ENCODE measurements around the gene THSD7A. TPM values are rescaled to one million over a fixed set of nuclear protein-coding genes. Genes with fewer than 3 reads are reported as not detected.

The THSD7A gene
- total and polyA plus RNA-seq, 2 experiments from 2014 or later: 4.0 to 8.3 TPM

DNA sequence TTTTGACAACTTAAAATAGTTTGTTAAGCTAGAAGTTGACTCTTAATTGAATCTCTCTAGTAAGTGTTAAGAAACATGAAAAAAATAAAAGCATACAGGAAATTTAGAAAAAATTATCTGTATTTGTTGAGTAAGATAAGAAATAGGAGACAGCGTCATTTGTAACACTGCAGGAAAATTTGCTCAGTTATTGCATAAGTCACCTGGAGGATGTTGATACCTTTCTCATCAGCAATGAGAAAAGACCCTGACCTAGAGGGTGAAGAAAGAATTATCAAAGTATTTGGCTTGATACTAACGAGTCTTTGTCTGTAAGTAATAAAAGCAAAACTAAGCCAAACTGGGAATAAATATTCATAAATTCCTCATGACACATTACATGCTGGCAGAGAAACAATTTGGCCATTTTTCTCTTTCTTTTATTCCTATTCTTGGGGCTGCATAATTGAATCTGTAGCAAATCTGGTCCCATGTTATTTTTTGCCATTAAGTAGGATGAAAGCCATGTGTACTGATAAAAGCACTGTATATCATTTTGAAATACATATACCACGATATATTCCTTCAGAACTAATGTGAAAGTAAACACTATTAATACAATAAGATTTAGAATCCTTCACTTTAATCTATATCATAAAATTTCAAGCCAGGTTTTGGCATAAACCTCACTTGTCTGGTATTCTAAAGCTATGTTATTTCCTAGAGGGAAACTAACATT is 362.8 kb downstream of the THSD7A start:
- no peaks in the 10 kb centered on the region for H3K36me3 ChIP-seq (replicated peaks; ENCODE audit: insufficient read depth, low read depth)
- no peaks in the 10 kb centered on the region for H4K20me1 ChIP-seq (ENCODE audit: insufficient read depth, poor library complexity, severe bottlenecking)
- no peaks in the 10 kb centered on the region for H3K27me3 ChIP-seq
- WGBS (ENCODE audit: low lambda C conversion rate, missing lambda C conversion rate): 62% methylated on average over 3 of the region's 3 CpGs
- TF ChIP-seq EZH2 (IDR thresholded peaks at IDR 0.05; ENCODE audit: borderline replicate concordance): no peak
- no peaks in the 10 kb centered on the region for H3K9me3 ChIP-seq (ENCODE audit: low read depth)
- H3K4me2 ChIP-seq: no peak overlapping the region
- no peaks in the 10 kb centered on the region for H3K79me2 ChIP-seq
- H3K27ac ChIP-seq: no peak overlapping the region
- no peak overlapping the region for H2AFZ ChIP-seq
- H3K4me1 ChIP-seq (ENCODE audit: insufficient read depth): no peaks in the 10 kb centered on the region
- DNase-seq (ENCODE audit: low spot score): no peak
- H3K9me2 ChIP-seq (replicated peaks; ENCODE audit: insufficient read depth): no peaks in the 10 kb centered on the region
- no peak overlapping the region for H3K4me3 ChIP-seq

DNA sequence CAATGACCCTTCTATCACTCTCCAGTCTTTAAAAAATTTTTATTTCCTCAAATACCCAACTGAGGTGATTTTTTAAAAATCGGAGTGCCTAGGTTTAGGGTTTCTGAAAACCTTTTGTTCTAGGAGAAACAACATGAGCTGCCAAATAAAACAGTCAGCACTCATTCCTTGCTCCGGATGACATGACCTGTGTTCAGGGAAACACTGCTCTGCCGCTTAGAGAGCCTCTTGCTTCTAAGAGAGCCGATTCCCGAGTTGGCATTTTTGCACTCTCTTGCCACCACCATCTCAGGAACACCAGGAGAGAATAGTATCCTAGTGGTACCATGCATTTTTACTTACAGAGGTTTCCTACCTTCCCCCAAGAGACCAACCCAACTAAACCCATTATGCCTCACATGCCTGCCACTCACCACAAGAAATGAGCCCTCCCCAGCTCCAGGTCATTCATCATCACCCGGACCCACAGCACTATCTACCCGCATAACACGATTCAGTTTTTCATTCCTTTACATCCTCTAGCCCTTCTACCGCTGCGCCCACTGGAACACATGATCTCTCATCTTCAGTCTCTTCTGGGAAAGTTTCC is 365.4 kb downstream of the THSD7A start:
- H2AFZ ChIP-seq: no peak overlapping the region
- no peak overlapping the region for H3K4me2 ChIP-seq
- H3K9me2 ChIP-seq (replicated peaks; ENCODE audit: insufficient read depth): no peaks in the 10 kb centered on the region
- no peaks in the 10 kb centered on the region for H3K9me3 ChIP-seq (ENCODE audit: low read depth)
- H3K4me1 ChIP-seq (ENCODE audit: insufficient read depth): no peaks in the 10 kb centered on the region
- no peak overlapping the region for H3K4me3 ChIP-seq
- no peaks in the 10 kb centered on the region for H3K36me3 ChIP-seq (replicated peaks; ENCODE audit: insufficient read depth, low read depth)
- no peak for DNase-seq (ENCODE audit: low spot score)
- no peaks in the 10 kb centered on the region for H3K27me3 ChIP-seq
- no peak overlapping the region for H3K27ac ChIP-seq
- H4K20me1 ChIP-seq (ENCODE audit: insufficient read depth, poor library complexity, severe bottlenecking): no peaks in the 10 kb centered on the region
- no peak for TF ChIP-seq EZH2phosphoT487 (IDR thresholded peaks at IDR 0.05; ENCODE audit: low read depth, severe bottlenecking, unreplicated experiment)
- H3K79me2 ChIP-seq: no peaks in the 10 kb centered on the region
- 86% methylated on average over 10 of the region's 10 CpGs for WGBS (ENCODE audit: low lambda C conversion rate, missing lambda C conversion rate)

DNA sequence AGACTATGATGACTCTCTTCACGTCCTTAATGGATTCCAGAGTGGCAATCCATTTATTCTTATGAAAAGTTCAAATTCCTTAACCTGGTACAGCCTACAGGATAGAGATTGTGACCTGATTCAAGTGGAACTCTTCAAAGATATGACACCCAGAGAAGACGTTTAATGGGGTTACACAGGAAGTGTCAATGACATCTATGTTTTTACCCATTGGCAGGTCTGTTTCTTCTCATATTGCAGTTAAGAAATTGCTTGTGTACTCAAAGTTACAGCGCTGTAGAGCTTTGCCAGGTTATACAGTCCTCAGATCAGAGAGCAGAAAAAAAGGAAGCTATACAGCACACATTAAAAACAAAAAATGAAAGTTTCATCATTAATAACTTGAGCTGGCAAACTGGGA is 367.4 kb downstream of the THSD7A start:
- no peak overlapping the region for H3K27ac ChIP-seq
- no peaks in the 10 kb centered on the region for H4K20me1 ChIP-seq (ENCODE audit: insufficient read depth, poor library complexity, severe bottlenecking)
- no peaks in the 10 kb centered on the region for H3K79me2 ChIP-seq
- DNase-seq (ENCODE audit: low spot score): no peak
- no peak overlapping the region for H2AFZ ChIP-seq
- 48% methylated on average over 3 of the region's 3 CpGs for WGBS (ENCODE audit: low lambda C conversion rate, missing lambda C conversion rate)
- H3K27me3 ChIP-seq: no peaks in the 10 kb centered on the region
- H3K4me2 ChIP-seq: no peak overlapping the region
- H3K4me3 ChIP-seq: no peak overlapping the region
- TF ChIP-seq EZH2phosphoT487 (IDR thresholded peaks at IDR 0.05; ENCODE audit: low read depth, severe bottlenecking, unreplicated experiment) (no peak), EZH2 (IDR thresholded peaks at IDR 0.05; ENCODE audit: borderline replicate concordance) (no peak)
- TF ChIP-seq, protein P1, sequence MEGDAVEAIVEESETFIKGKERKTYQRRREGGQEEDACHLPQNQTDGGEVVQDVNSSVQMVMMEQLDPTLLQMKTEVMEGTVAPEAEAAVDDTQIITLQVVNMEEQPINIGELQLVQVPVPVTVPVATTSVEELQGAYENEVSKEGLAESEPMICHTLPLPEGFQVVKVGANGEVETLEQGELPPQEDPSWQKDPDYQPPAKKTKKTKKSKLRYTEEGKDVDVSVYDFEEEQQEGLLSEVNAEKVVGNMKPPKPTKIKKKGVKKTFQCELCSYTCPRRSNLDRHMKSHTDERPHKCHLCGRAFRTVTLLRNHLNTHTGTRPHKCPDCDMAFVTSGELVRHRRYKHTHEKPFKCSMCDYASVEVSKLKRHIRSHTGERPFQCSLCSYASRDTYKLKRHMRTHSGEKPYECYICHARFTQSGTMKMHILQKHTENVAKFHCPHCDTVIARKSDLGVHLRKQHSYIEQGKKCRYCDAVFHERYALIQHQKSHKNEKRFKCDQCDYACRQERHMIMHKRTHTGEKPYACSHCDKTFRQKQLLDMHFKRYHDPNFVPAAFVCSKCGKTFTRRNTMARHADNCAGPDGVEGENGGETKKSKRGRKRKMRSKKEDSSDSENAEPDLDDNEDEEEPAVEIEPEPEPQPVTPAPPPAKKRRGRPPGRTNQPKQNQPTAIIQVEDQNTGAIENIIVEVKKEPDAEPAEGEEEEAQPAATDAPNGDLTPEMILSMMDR (IDR thresholded peaks at IDR 0.05; ENCODE audit: poor library complexity): no peak
- H3K9me3 ChIP-seq (ENCODE audit: low read depth): no peaks in the 10 kb centered on the region
- H3K36me3 ChIP-seq (replicated peaks; ENCODE audit: insufficient read depth, low read depth): no peaks in the 10 kb centered on the region
- no peaks in the 10 kb centered on the region for H3K9me2 ChIP-seq (replicated peaks; ENCODE audit: insufficient read depth)
- H3K4me1 ChIP-seq (ENCODE audit: insufficient read depth): no peaks in the 10 kb centered on the region

DNA sequence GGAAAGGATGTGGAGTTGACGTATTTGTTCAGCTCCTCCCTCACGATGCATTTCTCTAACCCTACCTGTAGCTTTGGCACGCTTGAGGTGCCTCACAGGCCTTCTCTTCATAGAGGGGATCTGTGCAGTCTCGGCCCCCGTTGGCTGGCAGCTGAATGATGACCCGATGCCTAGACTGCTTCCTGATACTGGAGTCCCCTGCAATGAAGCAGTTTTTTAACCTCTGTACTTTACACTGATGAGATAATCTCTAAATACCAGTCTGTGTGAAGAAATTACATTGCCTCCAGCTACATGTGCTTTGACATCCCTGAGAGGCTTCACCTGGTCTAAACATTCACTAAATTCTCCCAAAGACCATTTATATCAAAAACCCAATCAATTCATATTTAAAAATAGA is 370.1 kb downstream of the THSD7A start:
- H3K4me1 ChIP-seq (ENCODE audit: insufficient read depth): no peaks in the 10 kb centered on the region
- no peak overlapping the region for H3K4me3 ChIP-seq

More for the DNA sequence above, 370.1 kb downstream of the THSD7A start:
- Histone ChIP-seq H3K9me3 (ENCODE audit: low read depth) (no peaks in the 10 kb centered on the region), H3K27me3 (no peaks in the 10 kb centered on the region), H3K27ac (no peak overlapping the region), H3K36me3 (replicated peaks; ENCODE audit: insufficient read depth, low read depth) (no peaks in the 10 kb centered on the region), H3K79me2 (no peaks in the 10 kb centered on the region), H4K20me1 (ENCODE audit: insufficient read depth, poor library complexity, severe bottlenecking) (no peaks in the 10 kb centered on the region), H3K9me2 (replicated peaks; ENCODE audit: insufficient read depth) (no peaks in the 10 kb centered on the region), H2AFZ (no peak overlapping the region), H3K4me2 (no peak overlapping the region)
- no peak for TF ChIP-seq EZH2phosphoT487 (IDR thresholded peaks at IDR 0.05; ENCODE audit: low read depth, severe bottlenecking, unreplicated experiment)
- no peak for TF ChIP-seq EZH2 (IDR thresholded peaks at IDR 0.05; ENCODE audit: borderline replicate concordance)
- TF ChIP-seq, protein P1 (IDR thresholded peaks at IDR 0.05; ENCODE audit: poor library complexity): no peak
- WGBS (ENCODE audit: low lambda C conversion rate, missing lambda C conversion rate): 64% methylated on average over 6 of the region's 6 CpGs
- DNase-seq (ENCODE audit: low spot score): no peak

All from hepatocyte (in vitro differentiated cells).